ENCODE results near the gene SRP19.

The SRP19 gene

DNA sequence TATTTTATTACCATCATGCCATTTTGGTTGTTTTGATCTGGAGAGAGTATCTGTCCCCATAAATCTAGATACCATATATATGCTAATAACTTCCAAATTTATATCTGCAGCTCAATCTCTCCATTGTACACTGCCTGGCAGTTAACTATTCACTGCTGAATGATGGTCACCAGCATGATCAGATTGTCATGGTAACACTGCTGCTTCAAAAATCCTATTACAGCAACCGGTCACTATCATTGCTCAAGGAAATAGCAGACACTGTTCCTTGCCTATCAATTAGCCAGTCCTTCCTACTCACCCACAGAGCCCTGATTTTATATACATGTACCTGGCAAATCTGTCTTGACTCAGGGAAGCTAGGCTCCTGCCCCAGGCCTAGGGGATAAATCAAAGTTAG lies 49.4 kb downstream of the SRP19 start:
- peaks cover 13% of the 10 kb centered on the region for H3K36me3 ChIP-seq (ENCODE audit: control insufficient read depth, insufficient read depth, low read length)
- H3K27ac ChIP-seq (ENCODE audit: low read depth, low read length) = no peak overlapping the region
- H3K27me3 ChIP-seq (ENCODE audit: control insufficient read depth, insufficient read depth, low read length) = no peaks in the 10 kb centered on the region
- no peak overlapping the region for H3K4me3 ChIP-seq (ENCODE audit: low read length)
- H3K4me1 ChIP-seq (ENCODE audit: control insufficient read depth, insufficient read depth, low read length) = no peaks in the 10 kb centered on the region
- no peak overlapping the region for H3K9ac ChIP-seq (ENCODE audit: low read length)

DNA sequence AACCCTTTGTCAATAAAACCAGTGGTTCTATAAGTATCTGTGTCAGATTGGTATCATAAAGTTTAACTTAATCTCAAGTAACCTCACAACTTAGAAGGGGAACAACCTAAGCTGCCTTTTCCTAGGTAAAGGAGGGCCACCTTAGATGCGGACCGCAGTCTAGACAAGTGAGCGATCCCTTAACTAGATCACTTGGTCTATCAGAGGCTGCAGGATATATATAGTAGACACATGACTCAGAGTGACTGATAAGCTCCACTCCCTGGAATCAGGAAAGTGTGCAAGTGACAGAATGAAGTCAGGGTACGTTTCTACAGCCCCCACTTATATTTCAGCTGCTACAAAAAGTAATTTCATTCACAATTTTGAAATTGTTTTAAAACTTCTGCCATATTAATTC lies 53.5 kb downstream of the SRP19 start:
- Histone ChIP-seq H3K4me1 (ENCODE audit: control insufficient read depth, insufficient read depth, low read length) (peaks cover 2% of the 10 kb centered on the region), H3K9ac (ENCODE audit: low read length) (no peak overlapping the region), H3K27ac (ENCODE audit: low read depth, low read length) (no peak overlapping the region), H3K27me3 (ENCODE audit: control insufficient read depth, insufficient read depth, low read length) (no peaks in the 10 kb centered on the region), H3K36me3 (ENCODE audit: control insufficient read depth, insufficient read depth, low read length) (peaks cover 20% of the 10 kb centered on the region), H3K4me3 (ENCODE audit: low read length) (no peak overlapping the region)

DNA sequence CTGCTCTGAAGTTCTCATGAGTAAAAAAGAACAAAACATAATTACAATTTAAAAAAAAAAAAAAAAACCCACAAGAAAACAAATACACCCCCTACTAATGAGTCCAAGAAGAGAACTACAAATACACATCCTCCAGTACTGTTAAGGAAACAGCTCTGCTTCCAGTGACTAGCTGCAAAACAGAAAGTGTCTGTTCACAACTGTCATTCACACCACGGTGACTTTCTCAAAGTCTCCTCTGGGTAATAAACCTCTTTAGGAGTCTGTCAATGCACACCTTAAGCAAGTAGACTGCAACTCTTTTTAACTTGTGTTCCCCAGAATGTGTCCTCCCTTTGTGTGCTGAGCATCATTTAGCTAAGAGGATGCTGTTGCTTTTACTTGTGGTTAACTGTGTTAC lies 54.7 kb downstream of the SRP19 start:
- H3K9ac ChIP-seq (ENCODE audit: low read length) = no peak overlapping the region
- peaks cover 6% of the 10 kb centered on the region for H3K4me1 ChIP-seq (ENCODE audit: control insufficient read depth, insufficient read depth, low read length)
- H3K27me3 ChIP-seq (ENCODE audit: control insufficient read depth, insufficient read depth, low read length) = no peaks in the 10 kb centered on the region
- H3K27ac ChIP-seq (ENCODE audit: low read depth, low read length) = no peak overlapping the region
- no peak overlapping the region for H3K4me3 ChIP-seq (ENCODE audit: low read length)
- peaks cover 14% of the 10 kb centered on the region for H3K36me3 ChIP-seq (ENCODE audit: control insufficient read depth, insufficient read depth, low read length)

DNA sequence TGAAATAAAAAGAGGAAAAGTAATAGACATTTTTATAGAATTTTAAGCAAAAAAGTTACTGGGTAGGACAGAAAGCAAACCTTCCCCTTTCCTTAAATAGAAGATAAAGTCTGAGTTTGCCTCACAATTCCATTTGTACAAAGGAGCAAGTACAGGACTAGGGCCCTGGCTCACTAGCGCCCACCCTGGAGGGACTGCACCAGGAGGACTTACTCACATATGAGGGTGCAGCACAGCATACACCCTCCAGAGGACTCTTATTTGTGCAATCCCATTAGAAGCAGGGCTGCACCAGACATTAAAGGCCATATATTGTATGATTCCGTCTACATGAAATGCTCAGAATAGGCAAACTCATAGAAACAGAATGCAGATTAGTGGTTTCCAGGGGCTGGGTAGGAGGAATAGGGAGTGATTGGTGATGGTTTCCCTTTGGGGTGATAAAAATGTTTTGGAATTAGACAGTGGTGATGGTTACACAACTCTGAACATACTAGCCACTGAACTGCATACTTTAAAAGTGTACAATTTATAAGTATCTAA lies 56.4 kb downstream of the SRP19 start:
- no peak overlapping the region for H3K4me3 ChIP-seq (ENCODE audit: low read length)
- no peaks in the 10 kb centered on the region for H3K27me3 ChIP-seq (ENCODE audit: control insufficient read depth, insufficient read depth, low read length)
- H3K27ac ChIP-seq (ENCODE audit: low read depth, low read length) = no peak overlapping the region
- H3K4me1 ChIP-seq (ENCODE audit: control insufficient read depth, insufficient read depth, low read length) = peaks cover 8% of the 10 kb centered on the region
- H3K36me3 ChIP-seq (ENCODE audit: control insufficient read depth, insufficient read depth, low read length) = peaks cover 11% of the 10 kb centered on the region
- no peak overlapping the region for H3K9ac ChIP-seq (ENCODE audit: low read length)

DNA sequence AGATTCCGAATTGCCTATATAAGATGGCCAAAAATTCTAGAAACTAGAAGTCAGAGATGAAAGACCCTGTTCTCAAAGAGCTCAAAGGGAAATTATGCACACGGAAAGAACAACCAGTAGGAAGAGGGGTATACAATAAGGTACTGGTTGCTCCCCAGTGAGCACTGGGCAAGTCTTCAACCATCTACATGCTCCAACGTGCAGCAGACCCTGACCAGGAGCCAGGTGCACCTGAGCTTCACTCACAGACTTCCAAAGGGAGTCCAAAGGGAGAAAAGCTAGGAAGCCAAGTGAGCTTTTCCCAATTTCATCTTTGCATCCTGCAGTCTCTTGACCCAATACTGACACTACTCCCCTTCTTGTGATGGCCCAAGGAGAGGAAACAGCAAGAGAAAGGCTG lies 57.0 kb downstream of the SRP19 start:
- Histone ChIP-seq H3K4me1 (ENCODE audit: control insufficient read depth, insufficient read depth, low read length) (peaks cover 12% of the 10 kb centered on the region), H3K27ac (ENCODE audit: low read depth, low read length) (no peak overlapping the region), H3K27me3 (ENCODE audit: control insufficient read depth, insufficient read depth, low read length) (no peaks in the 10 kb centered on the region), H3K4me3 (ENCODE audit: low read length) (no peak overlapping the region), H3K9ac (ENCODE audit: low read length) (no peak overlapping the region), H3K36me3 (ENCODE audit: control insufficient read depth, insufficient read depth, low read length) (peaks cover 11% of the 10 kb centered on the region)

DNA sequence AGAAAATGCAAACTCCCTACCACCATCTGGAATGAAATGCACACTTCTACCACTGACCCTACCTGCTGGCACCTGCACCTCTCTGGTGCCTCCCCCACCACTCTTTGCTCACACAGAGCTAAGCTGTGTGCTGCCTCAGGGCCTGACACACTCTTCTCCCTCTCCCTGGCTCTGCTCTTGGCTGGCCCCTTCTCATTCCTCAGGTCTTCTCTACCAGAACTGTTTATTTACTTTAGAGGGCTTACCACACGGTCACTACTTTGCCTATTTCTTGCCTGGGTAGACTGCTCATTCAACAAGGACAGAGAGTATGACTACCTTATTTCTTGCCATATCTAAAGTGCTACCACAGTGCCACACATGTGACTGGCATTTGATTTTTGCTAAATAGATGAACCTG lies 57.6 kb downstream of the SRP19 start:
- peaks cover 12% of the 10 kb centered on the region for H3K4me1 ChIP-seq (ENCODE audit: control insufficient read depth, insufficient read depth, low read length)
- peaks cover 9% of the 10 kb centered on the region for H3K36me3 ChIP-seq (ENCODE audit: control insufficient read depth, insufficient read depth, low read length)

More for the DNA sequence above, 57.6 kb downstream of the SRP19 start:
- Histone ChIP-seq H3K9ac (ENCODE audit: low read length) (no peak overlapping the region), H3K4me3 (ENCODE audit: low read length) (no peak overlapping the region), H3K27me3 (ENCODE audit: control insufficient read depth, insufficient read depth, low read length) (no peaks in the 10 kb centered on the region), H3K27ac (ENCODE audit: low read depth, low read length) (no peak overlapping the region)
